Measurements from ENCODE around the gene STOM.

The STOM gene

GRCh38 chr9:121289772-121290370 lies 80.2 kb downstream of the STOM start:
- no peak overlapping the region for H3K4me3 ChIP-seq (ENCODE audit: low read depth, low read length)
- TF ChIP-seq CTCF (IDR thresholded peaks at IDR 0.05; ENCODE audit: borderline replicate concordance, insufficient read depth, low read depth, low read length): no peak

- no peak overlapping the region for H3K4me3 ChIP-seq (ENCODE audit: low read depth, low read length)
- TF ChIP-seq CTCF (IDR thresholded peaks at IDR 0.05; ENCODE audit: borderline replicate concordance, insufficient read depth, low read depth, low read length): no peak
Measured at GRCh38 chr9:121289026-121289771, 80.9 kb downstream of the STOM start.
